Anterior cingulate cortex (tissue), 58 donors: ENCODE results near the gene ENPP1.
A peak's percentile ranks its signal among the peaks of the same experiment; 100 is the strongest.
"Not testable (repeated sequence)": the region's sequence is repeated elsewhere in the genome, so short reads cannot be mapped to it uniquely, and the experiment has no call there.

Source experiments
- DNase-seq, 58 donors: peaks; one replicate each; lab custom pipeline; 2025; lab: John Stamatoyannopoulos, UW

The ENPP1 gene

DNA sequence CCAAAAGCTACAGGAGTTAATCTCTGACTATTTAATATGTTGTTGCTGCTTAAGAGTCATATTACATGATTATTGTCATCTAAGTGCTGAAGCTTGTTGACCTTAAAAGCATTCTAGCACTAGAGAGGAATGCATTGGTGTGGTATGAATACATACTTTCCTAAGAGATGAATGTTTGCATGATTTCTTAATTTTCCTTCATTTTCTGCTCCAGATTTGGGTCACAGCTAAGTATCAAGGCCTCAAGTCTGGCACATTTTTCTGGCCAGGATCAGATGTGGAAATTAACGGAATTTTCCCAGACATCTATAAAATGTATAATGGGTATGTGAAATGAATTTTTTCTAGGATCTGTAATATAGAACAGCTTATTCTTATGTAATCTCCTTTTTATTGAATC, 53.6 kb downstream of the ENPP1 start:
- no peak for DNase-seq

DNA sequence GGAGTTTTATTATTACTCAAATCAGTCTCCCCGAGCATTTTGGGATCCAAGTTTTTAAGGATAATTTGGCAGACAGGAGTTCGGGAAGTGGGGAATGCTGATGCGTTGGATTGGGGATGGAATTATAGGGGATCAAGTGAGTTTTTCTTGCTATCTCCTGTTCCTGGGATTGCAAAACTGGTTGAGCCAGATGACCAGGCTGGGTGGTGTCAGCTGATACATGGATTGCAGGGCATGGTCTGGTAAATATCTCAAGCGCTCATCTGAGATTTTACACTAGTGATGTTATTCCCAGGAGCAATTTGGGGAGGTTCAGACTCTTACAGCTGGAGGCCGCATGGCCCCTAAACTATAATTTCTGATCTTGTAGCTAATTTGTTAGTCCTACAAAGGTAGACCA, 54.7 kb downstream of the ENPP1 start:
- DNase-seq, result no peak

DNA sequence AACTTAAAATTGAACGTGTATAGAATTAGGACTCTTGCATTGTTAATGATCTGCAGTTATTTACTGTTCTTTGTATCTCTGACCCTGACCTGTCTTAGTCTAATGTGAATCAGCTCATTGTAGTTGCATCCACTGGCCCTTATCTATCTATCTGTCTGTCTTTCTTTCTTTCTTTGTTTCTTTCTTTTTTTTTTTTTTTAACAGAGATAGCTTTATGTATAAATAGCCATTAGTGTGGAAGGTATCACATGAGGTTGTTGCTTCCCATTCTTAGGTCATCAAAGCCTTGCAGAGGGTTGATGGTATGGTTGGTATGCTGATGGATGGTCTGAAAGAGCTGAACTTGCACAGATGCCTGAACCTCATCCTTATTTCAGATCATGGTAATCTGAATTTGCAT, 59.9 kb downstream of the ENPP1 start:
- no peak for DNase-seq

DNA sequence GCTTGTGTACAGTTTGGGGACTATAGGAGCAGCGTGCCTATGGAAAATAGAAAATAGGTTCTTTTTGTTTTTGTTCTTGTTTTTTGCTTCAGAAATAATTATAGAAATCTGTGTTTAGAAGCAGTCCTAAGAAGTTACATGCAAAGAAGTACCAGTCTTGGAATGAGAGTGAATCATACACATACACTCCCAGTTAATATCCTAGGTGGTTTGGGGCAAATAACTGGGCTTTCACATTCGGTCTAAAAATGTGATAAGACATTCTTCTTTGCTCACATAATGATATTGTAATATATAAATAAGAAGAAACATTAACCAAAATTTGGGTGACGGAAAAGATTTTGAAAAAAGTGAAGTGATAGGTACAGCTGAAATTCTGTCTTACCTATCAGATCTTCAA, 61.0 kb downstream of the ENPP1 start:
- no peak for DNase-seq

DNA sequence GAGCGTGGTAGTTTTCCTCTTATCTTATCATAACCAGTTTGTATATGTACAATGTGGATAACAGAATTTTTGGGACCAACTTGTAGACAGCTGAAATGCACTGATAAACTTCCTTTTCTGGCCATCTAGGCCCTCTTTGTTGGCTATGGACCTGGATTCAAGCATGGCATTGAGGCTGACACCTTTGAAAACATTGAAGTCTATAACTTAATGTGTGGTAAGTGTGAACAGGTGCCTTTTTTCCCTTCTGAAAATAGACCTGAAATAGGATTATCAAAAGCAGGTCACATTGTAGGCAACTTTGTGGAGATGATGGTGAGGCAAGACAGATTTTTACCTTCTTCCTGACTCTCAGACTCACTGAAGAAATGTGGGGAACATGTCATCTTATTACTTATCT, 67.8 kb downstream of the ENPP1 start:
- DNase-seq, result no peak

DNA sequence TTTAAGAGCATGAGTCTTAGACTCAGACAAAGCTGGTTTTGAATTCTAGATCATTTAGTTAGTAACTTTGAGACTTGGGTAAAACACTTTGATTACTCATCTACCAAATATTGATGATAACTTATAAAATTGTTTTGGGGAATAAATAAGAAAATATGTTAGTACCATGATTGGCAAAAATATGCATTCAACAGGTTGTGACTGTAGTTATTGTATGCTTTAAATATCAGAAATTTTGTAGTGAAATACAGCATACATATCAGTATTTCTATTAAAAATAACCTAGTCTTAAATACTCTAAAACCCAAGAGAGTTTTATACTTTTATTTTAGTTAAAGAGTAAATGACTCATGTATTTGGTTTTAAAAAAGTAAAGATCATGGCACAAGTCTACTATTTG, 68.7 kb downstream of the ENPP1 start:
- DNase-seq, result no peak

DNA sequence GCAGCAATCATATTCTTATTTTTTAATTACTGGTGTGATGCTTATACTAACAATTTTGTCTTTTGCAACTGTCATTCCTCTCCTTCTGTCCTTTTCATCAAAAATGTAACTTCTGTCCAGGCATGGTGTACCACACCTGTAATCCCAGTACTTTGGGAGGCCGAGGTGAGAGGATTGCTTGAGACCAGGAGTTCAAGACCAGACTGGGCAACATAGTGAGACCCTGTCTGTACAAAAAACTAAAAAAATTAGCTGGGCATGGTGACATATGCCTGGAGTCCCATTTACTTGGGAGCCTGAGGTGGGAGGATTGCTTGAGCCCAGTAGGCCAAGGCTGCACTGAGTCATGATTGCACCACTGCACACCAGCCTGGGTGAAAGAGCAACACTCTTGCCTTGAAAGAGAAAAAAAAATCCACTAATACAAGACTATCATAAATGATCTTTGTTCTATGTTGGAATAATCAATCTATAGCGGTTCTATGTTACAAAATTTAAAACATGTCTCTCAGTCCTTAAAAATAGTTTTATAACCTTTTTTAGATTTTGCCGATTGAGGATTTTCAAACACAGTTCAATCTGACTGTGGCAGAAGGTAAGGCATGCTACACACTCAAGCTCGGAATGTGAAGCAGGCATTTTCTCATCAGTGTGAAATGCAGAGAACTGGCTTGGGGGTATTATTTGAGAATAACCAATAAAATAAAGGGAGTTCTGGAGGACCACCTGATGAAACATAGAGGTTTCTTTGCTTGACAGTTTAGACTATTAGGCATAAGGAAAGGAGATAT, 70.4 kb downstream of the ENPP1 start:
- no peak for DNase-seq

DNA sequence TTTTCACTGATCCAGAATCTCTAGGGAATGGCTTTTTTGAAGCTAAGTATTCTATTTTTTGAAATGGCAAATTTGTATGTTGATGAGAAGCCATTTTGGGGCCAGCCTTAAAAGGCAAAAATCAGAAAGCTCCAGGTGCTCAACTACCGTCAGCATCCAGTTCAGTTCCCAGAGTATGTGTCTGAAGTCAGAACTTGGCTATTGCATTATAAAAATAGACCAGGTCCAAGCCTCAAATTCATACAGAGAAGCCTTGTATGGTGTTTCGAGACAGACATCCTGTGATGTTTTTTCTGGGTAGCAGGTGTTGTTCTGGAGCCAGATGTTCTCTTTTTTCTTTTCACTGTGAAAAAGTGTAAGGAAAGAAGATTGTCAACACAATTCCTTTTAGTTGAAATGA, 75.2 kb downstream of the ENPP1 start:
- DNase-seq, result no peak

DNA sequence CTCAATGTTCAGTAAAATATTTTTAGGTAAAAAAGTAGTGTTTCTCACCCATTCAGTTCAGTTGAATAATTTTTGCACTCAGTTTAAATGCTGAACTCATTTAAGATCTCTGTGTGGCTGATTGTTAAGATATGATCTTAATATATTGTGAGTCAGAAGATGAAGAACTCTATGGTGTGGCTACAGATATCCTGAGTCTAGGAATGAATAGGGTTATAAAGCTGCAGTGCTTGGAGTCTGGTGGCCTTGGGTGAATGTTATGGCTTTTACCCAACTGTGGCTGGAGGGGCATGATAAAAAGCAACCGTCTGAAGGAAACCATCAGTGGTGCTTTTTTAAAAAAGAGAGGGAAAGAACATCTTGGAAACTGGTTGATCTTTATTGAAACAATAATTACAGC, 77.4 kb downstream of the ENPP1 start:
- DNase-seq, result no peak

DNA sequence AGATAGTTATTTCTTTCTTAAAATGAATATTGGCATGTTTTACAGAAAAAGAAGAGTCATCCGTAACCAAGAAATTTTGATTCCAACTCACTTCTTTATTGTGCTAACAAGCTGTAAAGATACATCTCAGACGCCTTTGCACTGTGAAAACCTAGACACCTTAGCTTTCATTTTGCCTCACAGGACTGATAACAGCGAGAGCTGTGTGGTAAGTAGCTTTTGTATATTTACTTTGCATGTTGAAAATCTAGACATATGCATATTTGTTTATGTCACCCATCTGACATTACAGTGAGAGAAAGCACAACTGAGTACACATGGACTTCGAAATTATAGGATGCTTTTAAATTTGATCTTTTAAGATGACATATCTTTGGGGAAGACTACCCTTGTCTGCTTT, 78.7 kb downstream of the ENPP1 start:
- DNase-seq, result no peak

DNA sequence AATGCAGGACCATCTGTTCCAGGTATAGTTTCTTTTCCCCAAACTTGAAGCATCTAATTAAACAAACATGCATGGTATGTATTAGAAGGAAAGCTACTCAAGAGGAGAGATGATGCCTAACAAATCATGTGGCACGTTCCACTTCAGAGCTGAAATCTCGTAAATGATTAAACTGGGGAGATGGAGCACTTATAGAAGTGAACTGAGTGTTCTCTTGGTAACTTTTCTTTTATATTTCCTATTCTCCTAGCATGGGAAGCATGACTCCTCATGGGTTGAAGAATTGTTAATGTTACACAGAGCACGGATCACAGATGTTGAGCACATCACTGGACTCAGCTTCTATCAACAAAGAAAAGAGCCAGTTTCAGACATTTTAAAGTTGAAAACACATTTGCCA, 82.3 kb downstream of the ENPP1 start:
- no peak for DNase-seq

DNA sequence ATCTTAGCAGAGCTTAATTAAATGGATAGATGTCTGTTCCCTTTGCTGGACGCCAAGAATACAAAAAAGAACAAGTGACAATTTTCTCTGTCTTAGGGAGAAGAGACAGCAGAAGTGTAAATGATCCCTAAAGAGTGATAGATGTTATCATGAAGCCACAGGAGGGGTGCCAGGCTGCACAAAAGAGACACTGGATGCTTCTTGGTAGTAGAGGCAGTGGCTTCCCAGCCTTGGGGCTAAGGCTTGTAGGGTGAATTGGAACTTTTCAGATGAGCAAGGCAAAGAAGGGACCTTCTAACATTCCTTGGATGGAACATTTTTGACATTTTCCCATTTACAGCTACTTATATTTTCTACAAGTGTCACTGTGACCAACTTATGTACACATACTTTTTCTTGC, 85.4 kb downstream of the ENPP1 start:
- no peak for DNase-seq

DNA sequence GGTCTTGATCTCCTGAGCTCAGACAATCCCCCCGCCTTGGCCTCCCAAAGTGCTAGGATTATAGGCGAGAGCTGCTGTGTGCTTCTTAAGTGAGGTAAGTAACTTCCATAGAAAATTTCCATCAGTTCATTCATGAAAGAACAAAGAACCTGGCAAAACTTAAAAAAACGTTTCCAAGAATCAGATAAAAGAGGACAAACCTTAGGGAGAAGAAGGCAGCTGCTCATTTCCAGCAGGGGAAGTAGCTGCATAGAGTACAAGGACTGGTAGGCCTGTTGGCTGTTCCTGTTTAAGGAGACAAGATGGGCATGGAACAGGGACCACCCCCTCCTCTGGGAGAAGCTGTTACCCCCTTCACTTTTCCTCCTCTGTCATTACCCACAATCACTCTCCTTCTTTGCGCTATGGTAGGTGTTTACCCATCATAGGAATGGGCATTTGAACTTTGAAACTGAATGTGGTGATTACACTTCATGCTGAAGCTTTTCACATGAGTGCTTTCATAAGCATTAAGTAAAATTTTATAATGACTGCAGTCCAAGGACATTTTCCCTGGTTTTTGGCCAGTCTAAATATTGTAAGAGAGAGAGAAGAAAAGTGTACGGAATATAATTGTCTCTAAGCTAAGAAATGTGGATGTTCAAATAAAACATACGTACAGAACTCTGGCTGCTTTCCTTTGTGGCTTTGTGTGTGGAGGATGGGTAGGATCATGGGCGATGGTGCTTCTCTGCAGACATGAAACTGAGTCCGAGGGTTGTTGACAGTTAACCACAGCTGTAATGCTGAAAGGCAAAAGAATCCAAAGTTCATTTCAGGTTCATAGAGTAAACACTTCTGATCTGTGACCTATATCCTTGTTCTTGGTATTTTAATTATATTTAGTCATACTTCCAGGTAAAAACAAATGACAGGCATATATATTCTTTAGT, 86.9 kb downstream of the ENPP1 start:
- no peak for DNase-seq

DNA sequence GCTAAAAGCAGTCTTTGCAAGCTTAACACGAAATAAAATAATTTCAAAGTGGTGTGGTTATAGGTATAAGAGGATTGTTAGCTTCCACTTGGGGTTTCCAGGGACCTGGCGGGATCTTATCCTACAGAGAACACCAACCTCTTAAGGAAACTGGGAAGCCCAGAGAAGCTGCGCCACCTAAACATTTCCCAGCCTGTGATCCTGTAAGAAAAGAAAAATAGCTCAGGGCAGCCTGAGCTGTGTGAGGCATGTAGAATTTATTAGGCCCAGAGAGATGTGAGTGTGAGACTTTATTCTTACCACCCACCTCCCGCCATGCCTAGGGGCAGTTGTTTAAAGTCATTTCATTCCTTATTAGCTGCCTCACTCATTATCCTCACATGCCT, 89.2 kb downstream of the ENPP1 start:
- no peak for DNase-seq

DNA sequence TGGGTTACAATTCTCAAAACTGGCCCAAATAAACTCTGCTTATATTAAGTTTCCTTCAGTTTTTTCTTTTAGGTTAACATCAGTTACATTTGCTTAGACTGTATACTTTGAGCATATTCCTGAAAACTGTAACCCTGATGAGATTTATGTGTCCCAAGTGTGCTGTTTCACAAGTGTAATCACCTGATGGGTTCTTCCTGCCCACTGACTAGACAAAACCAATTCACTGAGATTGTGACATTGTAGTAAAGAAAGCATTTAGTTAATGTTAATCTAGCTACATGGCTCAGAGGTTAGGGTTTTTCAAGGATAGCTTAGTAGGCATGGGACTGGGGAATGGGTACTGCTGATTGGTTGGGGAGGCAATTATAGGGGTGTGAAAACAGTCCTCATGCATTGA, 89.8 kb downstream of the ENPP1 start:
- no peak for DNase-seq

DNA sequence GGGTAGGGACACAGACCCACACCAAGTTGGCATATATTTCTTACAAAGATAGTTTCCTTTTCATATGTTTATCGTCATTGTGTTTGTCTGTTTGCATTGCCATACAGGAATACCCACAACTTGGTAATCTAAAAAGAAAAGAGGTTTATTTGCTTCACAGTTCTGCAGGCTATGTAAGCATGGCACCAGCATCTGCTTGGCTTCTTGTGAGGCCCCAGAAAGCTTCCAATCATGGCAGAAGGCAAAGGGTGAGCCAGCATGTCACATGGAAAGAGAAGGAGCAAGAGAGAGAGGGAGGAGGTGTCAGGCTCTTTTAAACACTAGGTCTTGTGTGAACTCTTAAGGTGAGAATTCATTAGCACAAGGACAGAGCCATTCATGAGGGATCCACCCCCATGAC, 90.9 kb downstream of the ENPP1 start:
- no peak for DNase-seq

DNA sequence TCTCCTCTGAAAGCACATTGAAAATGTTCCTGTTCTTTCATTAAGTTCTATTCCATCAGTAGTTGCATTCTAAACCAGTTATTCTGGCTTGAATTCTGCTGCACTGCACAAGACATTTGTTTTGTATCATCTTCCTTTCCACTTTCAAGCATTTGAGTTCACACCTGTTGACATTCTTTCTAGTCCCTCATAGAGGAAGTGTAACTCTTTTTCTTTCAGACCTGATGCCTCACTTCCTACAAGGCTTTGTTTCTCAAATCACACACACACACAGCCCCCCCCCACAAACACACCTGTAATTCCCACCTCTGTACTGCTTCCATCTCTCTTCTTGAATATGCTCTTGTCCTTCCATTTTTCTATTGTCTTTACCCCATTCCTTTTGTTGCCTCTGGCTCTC, 92.4 kb downstream of the ENPP1 start:
- DNase-seq, result no peak

DNA sequence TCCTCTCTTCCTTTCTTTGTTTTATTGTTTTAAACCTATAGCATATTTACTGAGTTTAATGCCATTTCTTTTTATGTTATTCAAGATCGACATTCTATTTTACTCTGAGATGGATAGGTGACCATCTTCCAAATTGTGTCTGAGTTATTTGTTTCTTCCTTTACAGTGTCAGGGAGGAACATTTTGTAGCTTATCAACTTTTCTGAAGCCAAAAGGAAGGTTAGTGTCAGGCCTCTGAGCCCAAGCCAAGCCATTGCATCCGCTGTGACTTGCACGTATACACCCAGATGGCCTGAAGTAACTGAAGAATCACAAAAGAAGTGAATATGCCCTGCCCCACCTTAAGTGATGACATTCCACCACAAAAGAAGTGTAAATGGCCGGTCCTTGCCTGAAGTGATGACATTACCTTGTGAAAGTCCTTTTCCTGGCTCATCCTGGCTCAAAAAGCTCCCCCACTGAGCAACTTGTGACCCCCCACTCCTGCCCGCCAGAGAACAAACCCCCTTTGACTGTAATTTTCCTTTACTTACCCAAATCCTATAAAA, 93.6 kb downstream of the ENPP1 start:
- not testable (repeated sequence) for DNase-seq

DNA sequence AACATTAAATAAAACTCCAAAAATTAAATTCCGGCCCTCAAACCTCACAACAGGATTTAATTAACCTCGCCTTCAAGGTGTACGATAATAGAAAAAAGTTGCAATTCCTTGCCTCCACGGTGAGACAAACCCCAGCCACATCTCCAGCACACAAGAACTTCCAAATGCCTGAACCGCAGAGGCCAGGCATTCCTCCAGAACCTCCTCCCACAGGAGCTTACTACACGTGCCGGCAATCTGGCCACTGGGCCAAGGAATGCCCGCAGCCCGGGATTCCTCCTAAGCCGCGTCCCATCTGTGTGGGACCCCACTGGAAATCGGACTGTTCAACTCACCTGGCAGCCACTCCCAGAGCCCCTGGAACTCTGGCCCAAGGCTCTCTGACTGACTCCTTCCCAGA, 95.9 kb downstream of the ENPP1 start:
- not testable (repeated sequence) for DNase-seq

DNA sequence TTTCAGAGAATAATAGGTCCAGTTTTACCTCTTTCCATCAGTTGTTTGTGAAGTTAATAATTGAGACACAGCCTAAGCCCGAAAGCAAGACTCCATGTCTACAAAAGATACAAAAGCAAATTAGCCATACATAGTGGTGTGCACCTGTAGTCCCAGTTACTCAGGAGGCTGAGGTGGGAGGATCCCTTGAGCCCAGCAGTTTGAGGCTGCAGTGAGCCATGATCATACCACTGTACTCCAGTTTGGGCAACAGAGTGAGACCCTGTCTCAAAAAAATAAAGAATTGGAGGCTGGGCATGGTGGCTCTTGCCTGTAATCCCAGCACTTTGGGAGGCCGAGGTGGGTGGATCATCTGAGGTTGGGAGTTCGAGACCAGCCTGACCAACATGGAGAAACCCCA, 101.0 kb downstream of the ENPP1 start:
- DNase-seq, result not testable (repeated sequence)

DNA sequence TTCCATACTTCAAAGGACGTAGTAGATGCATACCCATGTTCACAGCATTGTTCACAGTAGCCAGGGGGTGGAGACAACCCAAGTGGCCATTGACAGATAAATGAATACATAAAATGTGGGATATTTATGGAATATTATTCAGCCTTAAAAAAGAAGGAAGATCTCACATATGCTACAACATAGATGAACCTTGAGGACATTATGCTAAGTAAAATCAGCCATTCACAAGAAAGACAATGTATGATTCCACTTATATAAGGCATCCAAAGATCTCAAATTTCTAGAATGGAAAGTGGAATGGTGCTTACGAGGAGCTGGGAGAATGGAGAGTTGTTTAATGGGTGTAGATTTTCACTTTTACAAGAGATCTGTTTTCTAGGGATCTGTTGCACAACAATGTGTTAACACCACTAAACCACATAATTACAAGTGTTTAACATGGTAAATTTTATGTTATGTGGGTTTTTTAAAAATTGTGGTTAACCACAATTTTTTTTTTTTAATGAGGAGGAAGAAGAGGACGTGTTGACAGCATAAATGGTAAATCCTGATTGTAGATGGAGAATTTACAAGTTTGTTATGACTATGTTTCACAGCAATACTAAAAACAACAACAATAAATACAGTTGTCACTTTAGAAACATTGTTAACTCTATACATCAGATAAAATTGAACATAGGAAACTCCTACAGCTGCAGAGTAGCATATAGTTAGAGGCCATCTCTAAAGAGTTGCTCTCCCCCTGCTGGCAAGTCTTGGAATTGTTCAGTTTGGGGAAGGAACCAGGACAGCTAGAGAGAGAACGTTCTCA, 101.8 kb downstream of the ENPP1 start:
- peak in 52 of 58 donors; percentile 1 to 85 (median 42) for DNase-seq
